ENCODE results near the gene PON2. TPM values are rescaled to one million over a fixed set of nuclear protein-coding genes. Genes with fewer than 3 reads are reported as not detected.
"Not testable (repeated sequence)": the region's sequence is repeated elsewhere in the genome, so short reads cannot be mapped to it uniquely, and the experiment has no call there.

PON2 gene
- total RNA-seq, 2 experiments from 2014 or later: not detected

DNA sequence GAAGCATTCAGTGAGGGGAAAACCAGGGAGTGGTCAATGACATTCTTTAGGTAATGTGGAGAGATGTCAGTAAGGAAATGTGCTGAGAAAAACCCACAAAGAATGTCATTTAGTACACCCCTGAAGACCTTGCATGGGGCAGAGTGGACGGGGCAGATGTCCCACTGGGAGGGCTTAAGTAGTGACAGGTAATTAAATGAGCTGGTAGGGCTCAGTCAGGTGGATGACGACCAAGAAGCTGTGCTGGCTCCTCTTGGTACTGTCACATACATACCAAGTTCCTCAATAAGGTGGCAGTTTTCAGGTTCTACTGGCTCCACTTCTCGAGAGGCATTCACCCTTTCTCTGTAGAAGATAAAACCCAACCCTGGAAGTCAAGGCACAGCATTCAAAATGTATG, 40.5 kb downstream of the PON2 start:
- TF ChIP-seq EZH2phosphoT487 (IDR thresholded peaks at IDR 0.05; ENCODE audit: borderline replicate concordance, low read depth, low read length): no peak
- TF ChIP-seq, protein P1, sequence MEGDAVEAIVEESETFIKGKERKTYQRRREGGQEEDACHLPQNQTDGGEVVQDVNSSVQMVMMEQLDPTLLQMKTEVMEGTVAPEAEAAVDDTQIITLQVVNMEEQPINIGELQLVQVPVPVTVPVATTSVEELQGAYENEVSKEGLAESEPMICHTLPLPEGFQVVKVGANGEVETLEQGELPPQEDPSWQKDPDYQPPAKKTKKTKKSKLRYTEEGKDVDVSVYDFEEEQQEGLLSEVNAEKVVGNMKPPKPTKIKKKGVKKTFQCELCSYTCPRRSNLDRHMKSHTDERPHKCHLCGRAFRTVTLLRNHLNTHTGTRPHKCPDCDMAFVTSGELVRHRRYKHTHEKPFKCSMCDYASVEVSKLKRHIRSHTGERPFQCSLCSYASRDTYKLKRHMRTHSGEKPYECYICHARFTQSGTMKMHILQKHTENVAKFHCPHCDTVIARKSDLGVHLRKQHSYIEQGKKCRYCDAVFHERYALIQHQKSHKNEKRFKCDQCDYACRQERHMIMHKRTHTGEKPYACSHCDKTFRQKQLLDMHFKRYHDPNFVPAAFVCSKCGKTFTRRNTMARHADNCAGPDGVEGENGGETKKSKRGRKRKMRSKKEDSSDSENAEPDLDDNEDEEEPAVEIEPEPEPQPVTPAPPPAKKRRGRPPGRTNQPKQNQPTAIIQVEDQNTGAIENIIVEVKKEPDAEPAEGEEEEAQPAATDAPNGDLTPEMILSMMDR (conservative IDR thresholded peaks at IDR 0.05; ENCODE audit: low read length): no peak
- no peak overlapping the region for H3K4me3 ChIP-seq (ENCODE audit: low read depth, low read length, poor library complexity, severe bottlenecking)
- no peak overlapping the region for H2AFZ ChIP-seq (ENCODE audit: low read length)
- no TSS peak for BruUV-seq (replicated peaks)
- no peaks in the 10 kb centered on the region for H3K9me3 ChIP-seq (ENCODE audit: low read length)
- no peak overlapping the region for H3K4me2 ChIP-seq (ENCODE audit: low read length)
- DNase-seq (ENCODE audit: low spot score): no peak
- ChIA-PET POLR2A (no interaction called here), CTCF (ENCODE audit: unreplicated experiment) (no interaction called here)
- intact Hi-C loops (cut with micrococcal nuclease; ENCODE audit: unreplicated experiment): no loop called here
- H3K27ac ChIP-seq (ENCODE audit: low read depth, low read length, poor library complexity, severe bottlenecking): no peak overlapping the region
- no peaks in the 10 kb centered on the region for H3K9me2 ChIP-seq (ENCODE audit: insufficient read depth, low read length)
- no peaks in the 10 kb centered on the region for H3K36me3 ChIP-seq (ENCODE audit: insufficient read depth, low read length)
- H3K79me2 ChIP-seq (ENCODE audit: insufficient read depth, low read depth, low read length): no peaks in the 10 kb centered on the region
- H4K20me1 ChIP-seq (ENCODE audit: insufficient read depth, low read length): no peaks in the 10 kb centered on the region
- H3K4me1 ChIP-seq (ENCODE audit: insufficient read depth, low read length, poor library complexity, severe bottlenecking): no peaks in the 10 kb centered on the region

DNA sequence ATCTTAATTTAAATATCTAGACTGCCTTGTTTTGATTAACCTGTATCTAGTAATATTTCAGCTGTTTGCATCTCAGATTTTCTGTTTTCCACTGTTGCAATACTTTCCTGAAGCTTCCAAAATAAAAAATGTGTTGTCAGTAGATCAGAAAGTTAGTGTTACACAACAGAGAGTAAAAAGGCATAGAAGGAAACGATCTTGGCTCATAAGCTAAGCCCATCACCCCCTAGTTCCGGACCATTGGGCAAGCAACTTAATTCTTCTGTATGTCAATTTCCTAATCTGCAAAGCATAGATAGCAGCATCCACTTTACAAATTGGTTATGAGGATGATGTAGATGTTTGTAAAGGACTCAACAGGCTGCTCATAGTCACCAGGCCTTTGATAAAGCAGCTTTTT, 43.1 kb downstream of the PON2 start:
- no peaks in the 10 kb centered on the region for H3K9me2 ChIP-seq (ENCODE audit: insufficient read depth, low read length)
- DNase-seq (ENCODE audit: low spot score): no peak
- no peaks in the 10 kb centered on the region for H3K79me2 ChIP-seq (ENCODE audit: insufficient read depth, low read depth, low read length)
- H3K4me1 ChIP-seq (ENCODE audit: insufficient read depth, low read length, poor library complexity, severe bottlenecking): no peaks in the 10 kb centered on the region
- ChIA-PET POLR2A (no interaction called here), CTCF (ENCODE audit: unreplicated experiment) (no interaction called here)
- H3K4me2 ChIP-seq (ENCODE audit: low read length): no peak overlapping the region
- H3K4me3 ChIP-seq (ENCODE audit: low read depth, low read length, poor library complexity, severe bottlenecking): no peak overlapping the region
- TF ChIP-seq EZH2phosphoT487 (IDR thresholded peaks at IDR 0.05; ENCODE audit: borderline replicate concordance, low read depth, low read length): no peak
- no TSS peak for BruUV-seq (replicated peaks)
- H3K36me3 ChIP-seq (ENCODE audit: insufficient read depth, low read length): no peaks in the 10 kb centered on the region
- H3K27ac ChIP-seq (ENCODE audit: low read depth, low read length, poor library complexity, severe bottlenecking): no peak overlapping the region
- H4K20me1 ChIP-seq (ENCODE audit: insufficient read depth, low read length): no peaks in the 10 kb centered on the region
- intact Hi-C loops (cut with micrococcal nuclease; ENCODE audit: unreplicated experiment): no loop called here
- H3K9me3 ChIP-seq (ENCODE audit: low read length): no peaks in the 10 kb centered on the region
- no peak overlapping the region for H2AFZ ChIP-seq (ENCODE audit: low read length)

DNA sequence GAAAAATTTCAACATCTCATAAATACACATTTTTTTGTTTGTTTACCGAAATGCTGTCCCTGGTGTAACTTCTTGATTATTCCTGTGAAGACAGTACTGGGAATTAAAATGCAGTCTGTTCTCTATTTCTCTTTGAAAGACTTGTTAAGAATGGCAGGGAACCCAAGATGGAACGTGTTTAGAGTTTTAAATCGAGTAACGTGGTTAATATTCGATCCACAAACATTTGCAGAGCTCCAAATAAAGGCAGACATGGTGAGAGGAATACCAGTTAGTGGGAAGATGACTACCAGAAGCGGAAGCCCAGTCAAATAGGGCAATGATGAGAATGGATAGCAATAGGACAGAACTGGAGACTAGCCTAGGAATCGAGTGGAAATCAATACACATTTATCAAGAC, 45.3 kb downstream of the PON2 start:
- ChIA-PET POLR2A (no interaction called here), CTCF (ENCODE audit: unreplicated experiment) (no interaction called here)
- Histone ChIP-seq H3K4me2 (ENCODE audit: low read length) (no peak overlapping the region), H3K9me2 (ENCODE audit: insufficient read depth, low read length) (no peaks in the 10 kb centered on the region), H3K79me2 (ENCODE audit: insufficient read depth, low read depth, low read length) (no peaks in the 10 kb centered on the region), H3K9me3 (ENCODE audit: low read length) (no peaks in the 10 kb centered on the region), H3K27ac (ENCODE audit: low read depth, low read length, poor library complexity, severe bottlenecking) (no peak overlapping the region), H4K20me1 (ENCODE audit: insufficient read depth, low read length) (no peaks in the 10 kb centered on the region), H2AFZ (ENCODE audit: low read length) (no peak overlapping the region), H3K4me1 (ENCODE audit: insufficient read depth, low read length, poor library complexity, severe bottlenecking) (no peaks in the 10 kb centered on the region), H3K4me3 (ENCODE audit: low read depth, low read length, poor library complexity, severe bottlenecking) (no peak overlapping the region), H3K36me3 (ENCODE audit: insufficient read depth, low read length) (no peaks in the 10 kb centered on the region)
- TF ChIP-seq, protein P1 (conservative IDR thresholded peaks at IDR 0.05; ENCODE audit: low read length): no peak
- TF ChIP-seq EZH2phosphoT487 (IDR thresholded peaks at IDR 0.05; ENCODE audit: borderline replicate concordance, low read depth, low read length): no peak
- BruUV-seq (replicated peaks): no TSS peak
- no peak for DNase-seq (ENCODE audit: low spot score)
- intact Hi-C loops (cut with micrococcal nuclease; ENCODE audit: unreplicated experiment): no loop called here

DNA sequence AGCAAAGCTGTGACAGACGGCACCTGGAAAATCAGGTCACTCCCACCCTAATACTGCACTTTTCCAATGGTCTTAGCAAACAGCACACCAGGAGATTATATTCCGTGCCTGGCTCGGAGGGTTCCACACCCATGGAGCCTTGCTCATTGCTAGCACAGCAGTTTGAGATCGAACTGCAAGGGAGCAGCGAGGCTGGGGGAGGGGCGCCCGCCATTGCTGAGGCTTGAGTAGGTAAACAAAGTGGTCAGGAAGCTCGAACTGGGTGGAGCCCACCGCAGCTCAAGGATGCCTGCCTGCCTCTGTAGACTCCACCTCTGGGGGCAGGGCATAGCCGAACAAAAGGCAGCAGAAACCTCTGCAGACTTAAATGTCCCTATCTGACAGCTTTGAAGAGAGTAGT, 55.4 kb downstream of the PON2 start:
- H3K9me3 ChIP-seq (ENCODE audit: low read length); H3K4me3 ChIP-seq (ENCODE audit: low read depth, low read length, poor library complexity, severe bottlenecking); H3K4me2 ChIP-seq (ENCODE audit: low read length); CTCF ChIA-PET (ENCODE audit: unreplicated experiment); POLR2A ChIA-PET; H3K79me2 ChIP-seq (ENCODE audit: insufficient read depth, low read depth, low read length); H4K20me1 ChIP-seq (ENCODE audit: insufficient read depth, low read length); H2AFZ ChIP-seq (ENCODE audit: low read length); H3K36me3 ChIP-seq (ENCODE audit: insufficient read depth, low read length); H3K27ac ChIP-seq (ENCODE audit: low read depth, low read length, poor library complexity, severe bottlenecking); H3K4me1 ChIP-seq (ENCODE audit: insufficient read depth, low read length, poor library complexity, severe bottlenecking); H3K9me2 ChIP-seq (ENCODE audit: insufficient read depth, low read length); BruUV-seq (replicated peaks); DNase-seq (ENCODE audit: low spot score); intact Hi-C loops (cut with micrococcal nuclease; ENCODE audit: unreplicated experiment): not testable (repeated sequence)
